ENCODE results near the gene ASCC3.

ASCC3 gene

GRCh38 chr6:100880853-100881706, at the start of gene ASCC3:
ASCC3 (minus strand) TSS chr6:100881329; CDS start chr6:100867997, 13,332 bp downstream.
- TF ChIP-seq CEBPB (IDR thresholded peaks at IDR 0.05) (peak; percentile 18; the same call in 1 of the 2 replicates), NFIC (IDR thresholded peaks at IDR 0.05) (no peak), TCF12 (IDR thresholded peaks at IDR 0.05; ENCODE audit: low read depth) (peak; percentile 44; the same call in 1 of the 2 replicates), EGR1 (IDR thresholded peaks at IDR 0.05) (0 out of 2 replicates have a peak, but pooled peaks have one; percentile 29), REST (IDR thresholded peaks at IDR 0.05; ENCODE audit: low read depth) (no peak), TAF1 (IDR thresholded peaks at IDR 0.05; ENCODE audit: low read depth) (peak; percentile 66), CREB1 (IDR thresholded peaks at IDR 0.05; ENCODE audit: low read depth) (peak; percentile 72), YY1 (IDR thresholded peaks at IDR 0.05; ENCODE audit: low read depth) (peak; percentile 35; the same call in 1 of the 2 replicates), ZBTB7A (IDR thresholded peaks at IDR 0.05; ENCODE audit: low read depth) (no peak; the same call in 1 of the 2 replicates), USF1 (IDR thresholded peaks at IDR 0.05) (no peak)
- TF ChIP-seq, protein P1, sequence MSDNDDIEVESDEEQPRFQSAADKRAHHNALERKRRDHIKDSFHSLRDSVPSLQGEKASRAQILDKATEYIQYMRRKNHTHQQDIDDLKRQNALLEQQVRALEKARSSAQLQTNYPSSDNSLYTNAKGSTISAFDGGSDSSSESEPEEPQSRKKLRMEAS (IDR thresholded peaks at IDR 0.05) = peak; percentile 85

DNA sequence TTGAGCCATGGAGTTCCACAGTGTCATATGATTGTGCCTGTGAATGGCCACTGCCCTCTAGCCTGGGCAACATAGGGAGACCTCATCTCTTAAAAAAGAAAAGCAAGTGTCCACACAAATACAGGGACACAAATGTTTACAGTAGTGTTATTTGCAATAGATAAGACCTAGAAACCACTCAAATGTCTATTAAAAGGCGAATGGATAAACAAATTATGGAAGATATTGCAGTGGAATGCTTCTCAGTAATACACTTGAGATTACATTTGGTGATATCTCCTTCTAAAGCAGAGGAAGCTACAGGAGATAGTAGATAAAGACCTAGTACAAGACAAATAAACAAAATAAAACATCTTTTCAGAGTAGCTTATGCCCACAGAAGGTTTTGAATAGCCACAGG, 44.6 kb upstream of the ASCC3 start:
- no peak for TF ChIP-seq EP300 (IDR thresholded peaks at IDR 0.05; ENCODE audit: borderline replicate concordance)
- no peak for TF ChIP-seq CEBPB (IDR thresholded peaks at IDR 0.05)
- no peak for TF ChIP-seq TEAD4 (IDR thresholded peaks at IDR 0.05)
- no peak for TF ChIP-seq ZBTB7A (IDR thresholded peaks at IDR 0.05; ENCODE audit: low read depth)
- no peak for TF ChIP-seq EGR1 (IDR thresholded peaks at IDR 0.05)
- TF ChIP-seq CREB1 (IDR thresholded peaks at IDR 0.05; ENCODE audit: low read depth) = no peak
- TF ChIP-seq TAF1 (IDR thresholded peaks at IDR 0.05; ENCODE audit: low read depth) = no peak
- no peak for TF ChIP-seq USF1 (IDR thresholded peaks at IDR 0.05)
- no peak for TF ChIP-seq YY1 (IDR thresholded peaks at IDR 0.05; ENCODE audit: low read depth)
- TF ChIP-seq TCF12 (IDR thresholded peaks at IDR 0.05; ENCODE audit: low read depth) = no peak
- TF ChIP-seq REST (IDR thresholded peaks at IDR 0.05; ENCODE audit: low read depth) = no peak
- TF ChIP-seq FOXM1 (IDR thresholded peaks at IDR 0.05; ENCODE audit: borderline replicate concordance, low read depth) = no peak
- TF ChIP-seq NFIC (IDR thresholded peaks at IDR 0.05) = no peak
- TF ChIP-seq, protein P1 (IDR thresholded peaks at IDR 0.05) = no peak
- no peak for TF ChIP-seq RAD21 (IDR thresholded peaks at IDR 0.05; ENCODE audit: low read depth)

DNA sequence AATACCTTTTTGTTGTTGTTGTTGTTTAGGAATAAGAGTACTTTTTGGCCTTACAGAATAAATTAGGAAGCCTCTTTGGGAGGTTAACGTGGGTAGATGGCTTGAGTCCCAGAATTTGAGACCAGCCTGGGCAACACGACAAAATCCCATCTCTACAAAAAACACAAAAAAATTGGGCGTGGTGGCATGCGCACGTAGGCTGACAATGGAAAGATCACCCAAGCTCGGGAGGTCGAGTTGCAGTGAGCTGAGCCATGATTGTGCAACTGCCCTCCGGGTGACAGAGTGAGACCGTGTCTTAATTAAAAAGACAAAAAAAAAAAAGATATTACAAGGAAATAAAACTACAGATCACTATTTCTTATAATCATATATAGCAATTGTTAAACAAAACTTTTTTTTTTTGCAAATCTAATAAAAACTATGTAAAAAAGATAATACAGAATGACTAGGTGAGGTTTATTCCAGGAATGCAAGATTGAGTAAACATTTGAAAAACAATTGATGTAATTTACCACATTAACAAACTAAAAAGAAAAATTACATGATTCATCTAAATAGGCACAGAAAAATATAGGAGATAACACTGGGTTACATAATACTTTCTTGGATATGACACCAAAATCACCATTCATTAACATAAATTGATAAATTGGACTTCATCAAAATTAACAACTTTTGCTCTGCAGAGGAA, 43.6 kb upstream of the ASCC3 start:
- TF ChIP-seq CEBPB (IDR thresholded peaks at IDR 0.05) (peak; percentile 66), USF1 (IDR thresholded peaks at IDR 0.05) (no peak)

- no peak for TF ChIP-seq RAD21 (IDR thresholded peaks at IDR 0.05; ENCODE audit: low read depth)
- no peak for TF ChIP-seq REST (IDR thresholded peaks at IDR 0.05; ENCODE audit: low read depth)
- no peak for TF ChIP-seq NFIC (IDR thresholded peaks at IDR 0.05)
- TF ChIP-seq TEAD4 (IDR thresholded peaks at IDR 0.05) = no peak
- no peak for TF ChIP-seq CREB1 (IDR thresholded peaks at IDR 0.05; ENCODE audit: low read depth)
- TF ChIP-seq, protein P1 (IDR thresholded peaks at IDR 0.05) = no peak
- TF ChIP-seq EP300 (IDR thresholded peaks at IDR 0.05; ENCODE audit: borderline replicate concordance) = no peak
- no peak for TF ChIP-seq EGR1 (IDR thresholded peaks at IDR 0.05)
- no peak for TF ChIP-seq TCF12 (IDR thresholded peaks at IDR 0.05; ENCODE audit: low read depth)
- no peak for TF ChIP-seq USF1 (IDR thresholded peaks at IDR 0.05)
- no peak for TF ChIP-seq CEBPB (IDR thresholded peaks at IDR 0.05)
- no peak for TF ChIP-seq ZBTB7A (IDR thresholded peaks at IDR 0.05; ENCODE audit: low read depth)
- TF ChIP-seq TAF1 (IDR thresholded peaks at IDR 0.05; ENCODE audit: low read depth) = no peak
Observed at GRCh38 chr6:100923481-100924165, 42.5 kb upstream of the ASCC3 start.
